Measurements from ENCODE around the gene DCUN1D2.
"Not testable (repeated sequence)": the region's sequence is repeated elsewhere in the genome, so short reads cannot be mapped to it uniquely, and the experiment has no call there.

Gene DCUN1D2

GRCh38 chr13:113490496-113491417 lies at the start of gene DCUN1D2:
DCUN1D2 (minus strand) TSS chr13:113490711; CDS start chr13:113490669, 42 bp downstream.
- FAIRE-seq, result no peak

GRCh38 chr13:113539822-113540221 lies 49.3 kb upstream of the DCUN1D2 start:
- FAIRE-seq, result no peak

- FAIRE-seq, result no peak
Measured at GRCh38 chr13:113539176-113539575, 48.7 kb upstream of the DCUN1D2 start.

GRCh38 chr13:113538689-113539058 lies 48.2 kb upstream of the DCUN1D2 start:
- FAIRE-seq, result no peak

GRCh38 chr13:113537909-113538688 lies 47.6 kb upstream of the DCUN1D2 start:
- FAIRE-seq, result no peak

GRCh38 chr13:113537205-113537604 lies 46.7 kb upstream of the DCUN1D2 start:
- no peak for FAIRE-seq

- no peak for FAIRE-seq
Measured at GRCh38 chr13:113536461-113537110, 46.1 kb upstream of the DCUN1D2 start.

GRCh38 chr13:113535381-113535781 lies 44.9 kb upstream of the DCUN1D2 start:
- no peak for FAIRE-seq

- no peak for FAIRE-seq
Measured at GRCh38 chr13:113534236-113534860, 43.8 kb upstream of the DCUN1D2 start.

GRCh38 chr13:113533161-113533840 lies 42.8 kb upstream of the DCUN1D2 start:
- FAIRE-seq, result no peak

GRCh38 chr13:113532156-113532806 lies 41.8 kb upstream of the DCUN1D2 start:
- FAIRE-seq, result no peak

- FAIRE-seq, result no peak
Measured at GRCh38 chr13:113531041-113531873, 40.7 kb upstream of the DCUN1D2 start.

- no peak for FAIRE-seq
Measured at GRCh38 chr13:113528813-113529180, 38.3 kb upstream of the DCUN1D2 start.

- no peak for FAIRE-seq
Measured at GRCh38 chr13:113528101-113528812, 37.7 kb upstream of the DCUN1D2 start.

GRCh38 chr13:113527272-113527958 lies 36.9 kb upstream of the DCUN1D2 start:
- no peak for FAIRE-seq

- no peak for FAIRE-seq
Measured at GRCh38 chr13:113526466-113527220, 36.1 kb upstream of the DCUN1D2 start.

- not testable (repeated sequence) for FAIRE-seq
Measured at GRCh38 chr13:113522438-113522837, 31.9 kb upstream of the DCUN1D2 start.

GRCh38 chr13:113520571-113520970 lies 30.1 kb upstream of the DCUN1D2 start:
- FAIRE-seq, result no peak

- no peak for FAIRE-seq
Measured at GRCh38 chr13:113519556-113519955, 29.0 kb upstream of the DCUN1D2 start.
